IgD-negative memory B cell (primary cell): ENCODE measurements around the gene TAAR8. TPM values are rescaled to one million over a fixed set of nuclear protein-coding genes. Genes with fewer than 3 reads are reported as not detected.
"Not testable (repeated sequence)": the region's sequence is repeated elsewhere in the genome, so short reads cannot be mapped to it uniquely, and the experiment has no call there.

Experiments used
- H3K27ac Mint-ChIP-seq, 3 donors: one replicate each; pipeline ENCODE4 v1.8.0; 2020 to 2022; ENCODE audit warnings: mild to moderate bottlenecking in 3 of 3, mixed read lengths in 3 of 3, moderate library complexity in 1 of 3
- H3K27me3 Mint-ChIP-seq: one replicate; pipeline ENCODE4 v1.8.0; 2021; ENCODE audit warnings: mixed read lengths
- H3K36me3 Mint-ChIP-seq: one replicate; pipeline ENCODE4 v1.8.0; 2020; ENCODE audit warnings: mild to moderate bottlenecking, mixed read lengths
- H3K4me1 Mint-ChIP-seq, 3 donors: one replicate each; pipeline ENCODE4 v1.8.0; 2020 to 2022; ENCODE audit warnings: mixed read lengths in 3 of 3, mild to moderate bottlenecking in 1 of 3
- H3K4me3 Mint-ChIP-seq, 4 donors: one replicate each; pipeline ENCODE4 v1.8.0; 2020 to 2022; ENCODE audit warnings: mild to moderate bottlenecking in 4 of 4, mixed read lengths in 4 of 4, moderate library complexity in 3 of 4
- H3K9me3 Mint-ChIP-seq, 3 donors: one replicate each; pipeline ENCODE4 v1.8.0; 2020 to 2021; ENCODE audit warnings: mixed read lengths in 3 of 3, mild to moderate bottlenecking in 1 of 3
- polyA plus RNA-seq: library from polyadenylated mRNA; unstranded; fragments of 300-500 nt; fragmentation: Illumina TruSeq; gene quantifications from one replicate; pipeline ENCODE4 v1.2.3, GENCODE V29; 2021

Gene TAAR8
- polyA plus RNA-seq, 1 donor from 2014 or later = not detected

GRCh38 chr6:132525866-132526265 is 26.6 kb upstream of the TAAR8 start:
- Mint-ChIP-seq H3K36me3 (no peaks in the 10 kb centered on the region), H3K27me3 (peaks cover 1% of the 10 kb centered on the region), H3K9me3 (peaks cover 0 to 2% (median 0%) of the 10 kb centered on the region in 3 donors), H3K4me3 (no peak overlapping the region), H3K4me1 (peaks cover 3 to 7% (median 4%) of the 10 kb centered on the region in 3 donors), H3K27ac (no peak overlapping the region)

GRCh38 chr6:132526461-132526860 is 26.0 kb upstream of the TAAR8 start:
- Mint-ChIP-seq H3K4me3 (no peak overlapping the region), H3K36me3 (no peaks in the 10 kb centered on the region), H3K27me3 (peaks cover 1% of the 10 kb centered on the region), H3K4me1 (peaks cover 3 to 7% (median 4%) of the 10 kb centered on the region in 3 donors), H3K27ac (no peak overlapping the region), H3K9me3 (peaks cover 0 to 2% (median 0%) of the 10 kb centered on the region in 3 donors)

GRCh38 chr6:132527791-132528190 is 24.7 kb upstream of the TAAR8 start:
- Mint-ChIP-seq H3K27ac (no peak overlapping the region), H3K4me1 (peaks cover 3 to 7% (median 4%) of the 10 kb centered on the region in 3 donors), H3K27me3 (peaks cover 3% of the 10 kb centered on the region), H3K4me3 (no peak overlapping the region), H3K36me3 (no peaks in the 10 kb centered on the region), H3K9me3 (peaks cover 0 to 2% (median 0%) of the 10 kb centered on the region in 3 donors)

GRCh38 chr6:132530293-132530974 is 22.0 kb upstream of the TAAR8 start:
- Mint-ChIP-seq H3K27me3 (peaks cover 2% of the 10 kb centered on the region), H3K27ac (no peak overlapping the region), H3K4me3 (peak overlapping the region; percentile 25 to 88 (median 84)), H3K36me3 (no peaks in the 10 kb centered on the region), H3K4me1 (peaks cover 3 to 7% (median 4%) of the 10 kb centered on the region in 3 donors), H3K9me3 (peaks cover 0 to 3% (median 0%) of the 10 kb centered on the region in 3 donors)

- not testable (repeated sequence) for H3K4me3 Mint-ChIP-seq, H3K4me1 Mint-ChIP-seq, H3K27ac Mint-ChIP-seq, H3K27me3 Mint-ChIP-seq, H3K9me3 Mint-ChIP-seq, H3K36me3 Mint-ChIP-seq
Measured at GRCh38 chr6:132534546-132534945, 17.9 kb upstream of the TAAR8 start.

GRCh38 chr6:132537145-132537544 is 15.3 kb upstream of the TAAR8 start:
- no peaks in the 10 kb centered on the region for H3K36me3 Mint-ChIP-seq
- peaks cover 0 to 1% (median 0%) of the 10 kb centered on the region in 3 donors for H3K9me3 Mint-ChIP-seq
- H3K27ac Mint-ChIP-seq = no peak overlapping the region
- peaks cover 7% of the 10 kb centered on the region for H3K27me3 Mint-ChIP-seq
- H3K4me3 Mint-ChIP-seq = no peak overlapping the region
- peaks cover 0 to 1% (median 0%) of the 10 kb centered on the region in 3 donors for H3K4me1 Mint-ChIP-seq

GRCh38 chr6:132537977-132538376 is 14.5 kb upstream of the TAAR8 start, which contains the start of gene TAAR9:
Gene TAAR9, plus strand, starts transcription at chr6:132538277. Its CDS starts 13 bp downstream, at chr6:132538290.
- H3K4me3 Mint-ChIP-seq = no peak within 1 kb of the TSS
- H3K27ac Mint-ChIP-seq = no peak within 1 kb of the TSS
- no peaks in the 10 kb centered on the region for H3K36me3 Mint-ChIP-seq
- peaks cover 7% of the 10 kb centered on the region for H3K27me3 Mint-ChIP-seq
- H3K9me3 Mint-ChIP-seq = peaks cover 0 to 1% (median 0%) of the 10 kb centered on the region in 3 donors
- H3K4me1 Mint-ChIP-seq = peaks cover 0 to 1% (median 0%) of the 10 kb centered on the region in 3 donors

- no peaks in the 10 kb centered on the region for H3K36me3 Mint-ChIP-seq
- H3K9me3 Mint-ChIP-seq = no peaks in the 10 kb centered on the region
- H3K27me3 Mint-ChIP-seq = peaks cover 2% of the 10 kb centered on the region
Measured at GRCh38 chr6:132544826-132545225, 7.6 kb upstream of the TAAR8 start.

GRCh38 chr6:132548746-132549463 is 3.6 kb upstream of the TAAR8 start:
- Mint-ChIP-seq H3K36me3 (no peaks in the 10 kb centered on the region), H3K4me3 (no peak overlapping the region), H3K4me1 (peaks cover 0 to 5% (median 0%) of the 10 kb centered on the region in 3 donors), H3K27ac (no peak overlapping the region), H3K27me3 (peaks cover 2% of the 10 kb centered on the region), H3K9me3 (no peaks in the 10 kb centered on the region)

More at GRCh38 chr6:132544826-132545225, 7.6 kb upstream of the TAAR8 start:
- Mint-ChIP-seq H3K27ac (no peak overlapping the region), H3K4me3 (no peak overlapping the region), H3K4me1 (peaks cover 0 to 5% (median 0%) of the 10 kb centered on the region in 3 donors)

GRCh38 chr6:132551214-132551613 is 1.3 kb upstream of the TAAR8 start:
- H3K9me3 Mint-ChIP-seq = no peaks in the 10 kb centered on the region
- H3K4me3 Mint-ChIP-seq = no peak overlapping the region
- H3K27me3 Mint-ChIP-seq = peaks cover 7% of the 10 kb centered on the region
- H3K27ac Mint-ChIP-seq = no peak overlapping the region
- no peaks in the 10 kb centered on the region for H3K36me3 Mint-ChIP-seq
- H3K4me1 Mint-ChIP-seq = peaks cover 0 to 5% (median 0%) of the 10 kb centered on the region in 3 donors

- not testable (repeated sequence) for H3K27me3 Mint-ChIP-seq, H3K4me3 Mint-ChIP-seq, H3K27ac Mint-ChIP-seq, H3K4me1 Mint-ChIP-seq, H3K36me3 Mint-ChIP-seq, H3K9me3 Mint-ChIP-seq
Measured at GRCh38 chr6:132560087-132560486, 7.6 kb downstream of the TAAR8 start.

- no peaks in the 10 kb centered on the region for H3K36me3 Mint-ChIP-seq
- no peak overlapping the region for H3K27ac Mint-ChIP-seq
- peaks cover 6% of the 10 kb centered on the region for H3K27me3 Mint-ChIP-seq
- peaks cover 0 to 1% (median 0%) of the 10 kb centered on the region in 3 donors for H3K4me1 Mint-ChIP-seq
- H3K4me3 Mint-ChIP-seq = no peak overlapping the region
- H3K9me3 Mint-ChIP-seq = no peaks in the 10 kb centered on the region
Measured at GRCh38 chr6:132566404-132566803, 13.9 kb downstream of the TAAR8 start.

GRCh38 chr6:132567566-132567965 is 15.1 kb downstream of the TAAR8 start:
- H3K36me3 Mint-ChIP-seq = no peaks in the 10 kb centered on the region
- H3K9me3 Mint-ChIP-seq = no peaks in the 10 kb centered on the region
- peaks cover 5% of the 10 kb centered on the region for H3K27me3 Mint-ChIP-seq
- peaks cover 0 to 1% (median 0%) of the 10 kb centered on the region in 3 donors for H3K4me1 Mint-ChIP-seq
- H3K4me3 Mint-ChIP-seq = no peak overlapping the region
- no peak overlapping the region for H3K27ac Mint-ChIP-seq

GRCh38 chr6:132568611-132569010 is 16.1 kb downstream of the TAAR8 start:
- Mint-ChIP-seq H3K9me3 (no peaks in the 10 kb centered on the region), H3K36me3 (peaks cover 2% of the 10 kb centered on the region), H3K4me1 (peaks cover 0 to 1% (median 0%) of the 10 kb centered on the region in 3 donors), H3K4me3 (no peak overlapping the region), H3K27me3 (peaks cover 9% of the 10 kb centered on the region), H3K27ac (no peak overlapping the region)

GRCh38 chr6:132569170-132569569 is 16.7 kb downstream of the TAAR8 start:
- peaks cover 10% of the 10 kb centered on the region for H3K27me3 Mint-ChIP-seq
- H3K4me3 Mint-ChIP-seq = no peak overlapping the region
- H3K9me3 Mint-ChIP-seq = no peaks in the 10 kb centered on the region
- peaks cover 0 to 1% (median 0%) of the 10 kb centered on the region in 3 donors for H3K4me1 Mint-ChIP-seq
- H3K27ac Mint-ChIP-seq = no peak overlapping the region
- peaks cover 2% of the 10 kb centered on the region for H3K36me3 Mint-ChIP-seq
